Gastroesophageal sphincter (tissue), 4 donors: Measurements from ENCODE around the gene GALNT7. TPM values are rescaled to one million over a fixed set of nuclear protein-coding genes. Genes with fewer than 3 reads are reported as not detected.
A peak's percentile ranks its signal among the peaks of the same experiment; 100 is the strongest.

Experiments used
- ATAC-seq: fragments of 150-250 bp; one replicate; pipeline ENCODE4 v1.9.1; 2016; ENCODE audit warnings: mild to moderate bottlenecking, moderate library complexity
- H3K27ac ChIP-seq, 4 donors: fragments of 200-600 bp; sonication (generic) in 3 of 4; 1 replicate in 3 of 4; 2 replicates in 1 of 4; pipeline ENCODE4 v1.5.1; 2016 to 2019
- H3K27me3 ChIP-seq: fragments of 200-600 bp; sonication (generic); one replicate; pipeline ENCODE4 v1.5.1; 2019
- H3K36me3 ChIP-seq, 2 donors: fragments of 200-600 bp; sonication (generic); one replicate each; pipeline ENCODE4 v1.5.1; 2019; ENCODE audit warnings: control low read depth in 1 of 2
- H3K4me1 ChIP-seq, 3 donors: fragments of 200-600 bp; sonication (generic); 1 replicate in 2 of 3; 2 replicates in 1 of 3; pipeline ENCODE4 v1.5.1; 2016 to 2019; ENCODE audit warnings: control low read depth in 2 of 3
- H3K4me3 ChIP-seq, 2 donors: fragments of 200-600 bp; sonication (generic); one replicate each; pipeline ENCODE4 v1.5.1; 2019; ENCODE audit warnings: mild to moderate bottlenecking in 1 of 2, moderate library complexity in 1 of 2
- H3K9me3 ChIP-seq, 3 donors: fragments of 200-600 bp; sonication (generic); one replicate each; pipeline ENCODE4 v1.5.1; 2017 to 2019; ENCODE audit warnings: control low read depth in 2 of 3
- CTCF ChIP-seq, 4 experiments: fragments of 200-600 bp in 2 of 4; fragments of 450-650 bp in 2 of 4; sonication (generic) in 1 of 4; IDR thresholded peaks; one replicate each; pipeline ENCODE4 v1.5.1; 2017 to 2019; ENCODE audit warnings: antibody characterized with exemption in 4 of 4, mild to moderate bottlenecking in 2 of 4, moderate library complexity in 2 of 4
- EP300 ChIP-seq: sonication (generic); formaldehyde crosslinking; IDR thresholded peaks from one replicate; pipeline ENCODE4 v1.6.1; 2017; ENCODE audit warnings: antibody characterized with exemption, mild to moderate bottlenecking
- POLR2A ChIP-seq, 2 donors: fragments of 450-650 bp; IDR thresholded peaks; one replicate each; pipeline ENCODE4 v1.6.1; 2017; ENCODE audit warnings: antibody characterized with exemption in 2 of 2, mild to moderate bottlenecking in 2 of 2, moderate library complexity in 1 of 2
- POLR2AphosphoS5 ChIP-seq: sonication (generic); formaldehyde crosslinking; IDR thresholded peaks from one replicate; pipeline ENCODE4 v1.6.1; 2017; ENCODE audit warnings: antibody characterized with exemption
- WGBS, 2 donors: methylation state at CpG; one replicate each; pipeline ENCODE4 v1.1.5; 2018; ENCODE audit warnings: low coverage in 1 of 2; 5-methylcytosine and 5-hydroxymethylcytosine counted together
- total RNA-seq, 4 donors: library from RNA; depleted of rRNA; stranded (reverse); fragments of >200 nt; gene quantifications; one replicate each; pipeline ENCODE4 v1.1.0, GENCODE V29; 2016

GALNT7 gene
- total RNA-seq, 4 donors from 2014 or later = 13.7 to 30.3 (median 17.5) TPM

GRCh38 chr4:173318240-173318639 is 149.6 kb downstream of the GALNT7 start:
- Histone ChIP-seq H3K4me3 (no peak overlapping the region), H3K36me3 (peaks cover 0 to 54% of the 10 kb centered on the region in 2 donors), H3K27ac (no peak overlapping the region), H3K27me3 (no peaks in the 10 kb centered on the region), H3K9me3 (no peaks in the 10 kb centered on the region), H3K4me1 (peaks cover 0 to 9% (median 3%) of the 10 kb centered on the region in 3 donors)
- ATAC-seq = no peak
- TF ChIP-seq POLR2AphosphoS5 (no peak), POLR2A (IDR thresholded peaks at IDR 0.05) (no peak), CTCF (IDR thresholded peaks at IDR 0.05) (no peak), EP300 (no peak)

DNA sequence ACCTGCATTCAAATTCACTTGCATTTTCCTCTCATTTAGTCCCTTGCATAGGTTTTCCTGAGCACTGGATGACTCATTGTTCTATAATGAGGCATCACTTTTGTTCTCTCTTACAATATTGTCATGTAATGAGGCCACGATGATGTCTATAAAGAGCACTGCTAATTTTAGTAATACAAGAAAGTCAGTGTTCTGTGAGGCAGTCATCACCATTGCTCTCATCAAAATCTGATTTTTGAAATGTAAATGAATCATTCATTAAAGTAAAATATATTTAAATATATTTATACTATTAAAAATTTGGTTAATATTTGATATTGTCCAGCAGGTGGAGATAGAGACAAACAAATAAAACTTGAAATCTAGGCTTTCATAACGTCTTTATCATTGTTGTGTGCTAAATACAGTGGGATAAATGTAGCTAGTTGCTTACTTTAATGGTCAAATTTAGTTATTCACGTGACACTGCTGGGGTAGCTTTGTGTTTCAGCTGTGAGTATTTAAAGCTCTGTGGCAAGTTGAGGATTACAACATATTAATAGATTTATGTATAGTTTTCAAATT is 150.1 kb downstream of the GALNT7 start:
- H3K9me3 ChIP-seq = no peaks in the 10 kb centered on the region
- no peak overlapping the region for H3K27ac ChIP-seq
- H3K36me3 ChIP-seq = peaks cover 0 to 54% of the 10 kb centered on the region in 2 donors
- no peaks in the 10 kb centered on the region for H3K27me3 ChIP-seq
- 0 to 11% methylated on average over 3 of the region's 3 CpGs for WGBS, 2 donors
- ATAC-seq = no peak
- TF ChIP-seq POLR2A (IDR thresholded peaks at IDR 0.05) = no peak
- TF ChIP-seq CTCF (IDR thresholded peaks at IDR 0.05) = peak; percentile 24 to 52 (median 42)
- no peak for TF ChIP-seq EP300
- H3K4me3 ChIP-seq = no peak overlapping the region
- H3K4me1 ChIP-seq = peaks cover 0 to 9% (median 3%) of the 10 kb centered on the region in 3 donors

- no peak for ATAC-seq
- peaks cover 0 to 9% (median 3%) of the 10 kb centered on the region in 3 donors for H3K4me1 ChIP-seq
- TF ChIP-seq EP300 (no peak), POLR2A (IDR thresholded peaks at IDR 0.05) (no peak), CTCF (IDR thresholded peaks at IDR 0.05) (no peak), POLR2AphosphoS5 (no peak)
- H3K4me3 ChIP-seq = no peak overlapping the region
- WGBS, 2 donors = 85 to 90% methylated on average over 2 of the region's 2 CpGs
- no peaks in the 10 kb centered on the region for H3K27me3 ChIP-seq
- H3K9me3 ChIP-seq = no peaks in the 10 kb centered on the region
- no peak overlapping the region for H3K27ac ChIP-seq
- peaks cover 0 to 45% of the 10 kb centered on the region in 2 donors for H3K36me3 ChIP-seq
These were observed 151.1 kb downstream of the GALNT7 start for GRCh38 chr4:173319696-173320095.

- 96 to 98% methylated on average over 4 to 5 of the region's 5 CpGs for WGBS, 2 donors
- Histone ChIP-seq H3K27ac (no peak overlapping the region), H3K27me3 (no peaks in the 10 kb centered on the region), H3K4me1 (peaks cover 0 to 4% (median 0%) of the 10 kb centered on the region in 3 donors), H3K4me3 (no peak overlapping the region), H3K36me3 (peaks cover 0 to 60% of the 10 kb centered on the region in 2 donors), H3K9me3 (no peaks in the 10 kb centered on the region)
- no peak for ATAC-seq
- no peak for TF ChIP-seq POLR2A (IDR thresholded peaks at IDR 0.05)
- TF ChIP-seq POLR2AphosphoS5 = no peak
- TF ChIP-seq CTCF (IDR thresholded peaks at IDR 0.05) = no peak
- no peak for TF ChIP-seq EP300
These were observed 156.6 kb downstream of the GALNT7 start for GRCh38 chr4:173325007-173325736.
